HG03520 (cell line): ENCODE measurements around the gene FSTL1.
A peak's percentile ranks its signal among the peaks of the same experiment; 100 is the strongest.
"Not testable (repeated sequence)": the region's sequence is repeated elsewhere in the genome, so short reads cannot be mapped to it uniquely, and the experiment has no call there.

Experiments used
- ATAC-seq: cut with Tn5 transposase; IDR thresholded peaks from one replicate; pipeline ENCODE4 v1.9.1; 2021; ENCODE audit warnings: mild to moderate bottlenecking, moderate library complexity; ENCODE audit not compliant: unreplicated experiment

The FSTL1 gene

GRCh38 chr3:120418866-120419490 is 31.8 kb downstream of the FSTL1 start:
- ATAC-seq: peak; percentile 57

GRCh38 chr3:120418446-120418845 is 32.3 kb downstream of the FSTL1 start:
- ATAC-seq: no peak

- peak; percentile 99 for ATAC-seq
Measured at GRCh38 chr3:120417272-120417911, 33.4 kb downstream of the FSTL1 start.

- ATAC-seq: peak; percentile 17
Measured at GRCh38 chr3:120416868-120417267, 33.9 kb downstream of the FSTL1 start.

- no peak for ATAC-seq
Measured at GRCh38 chr3:120415756-120416155, 35.0 kb downstream of the FSTL1 start.

- ATAC-seq: no peak
Measured at GRCh38 chr3:120410541-120410940, 40.3 kb downstream of the FSTL1 start.

- ATAC-seq: no peak
Measured at GRCh38 chr3:120410116-120410515, 40.7 kb downstream of the FSTL1 start.

GRCh38 chr3:120407508-120408287 is 43.1 kb downstream of the FSTL1 start:
- no peak for ATAC-seq

- ATAC-seq: no peak
Measured at GRCh38 chr3:120404876-120405275, 45.9 kb downstream of the FSTL1 start.

GRCh38 chr3:120402257-120402656 is 48.5 kb downstream of the FSTL1 start:
- no peak for ATAC-seq

GRCh38 chr3:120399372-120399771 is 51.4 kb downstream of the FSTL1 start:
- ATAC-seq: peak; percentile 82

- ATAC-seq: no peak
Measured at GRCh38 chr3:120396469-120396868, 54.3 kb downstream of the FSTL1 start.

GRCh38 chr3:120394347-120394746 is 56.4 kb downstream of the FSTL1 start:
- no peak for ATAC-seq

GRCh38 chr3:120393761-120394160 is 57.0 kb downstream of the FSTL1 start:
- no peak for ATAC-seq

- ATAC-seq: no peak
Measured at GRCh38 chr3:120393243-120393642, 57.5 kb downstream of the FSTL1 start.

GRCh38 chr3:120382941-120383447 is 67.8 kb downstream of the FSTL1 start:
- ATAC-seq: no peak

GRCh38 chr3:120381503-120381902 is 69.3 kb downstream of the FSTL1 start:
- no peak for ATAC-seq

GRCh38 chr3:120377948-120378347 is 72.8 kb downstream of the FSTL1 start:
- not testable (repeated sequence) for ATAC-seq

GRCh38 chr3:120370463-120370862 is 80.3 kb downstream of the FSTL1 start:
- ATAC-seq: peak; percentile 54

GRCh38 chr3:120369037-120369467 is 81.7 kb downstream of the FSTL1 start:
- peak; percentile 45 for ATAC-seq

- peak; percentile 45 for ATAC-seq
Measured at GRCh38 chr3:120368172-120368571, 82.6 kb downstream of the FSTL1 start.

- ATAC-seq: no peak
Measured at GRCh38 chr3:120364821-120365220, 86.0 kb downstream of the FSTL1 start.
